ENCODE measurements around the gene CA10.

Gene CA10

GRCh38 chr17:52158450-52159042, at the start of gene CA10:
Gene CA10 (minus strand): TSS chr17:52158714.
- no peak for DNase-seq (ENCODE audit: low read depth)

- no peak for DNase-seq (ENCODE audit: low read depth)
Measured at GRCh38 chr17:52207796-52208195, 49.3 kb upstream of the CA10 start.

- DNase-seq (ENCODE audit: low read depth), result no peak
Measured at GRCh38 chr17:52202520-52203080, 44.1 kb upstream of the CA10 start.

GRCh38 chr17:52201767-52202519, 43.4 kb upstream of the CA10 start:
- DNase-seq (ENCODE audit: low read depth), result no peak

GRCh38 chr17:52191491-52191890, 33.0 kb upstream of the CA10 start:
- DNase-seq (ENCODE audit: low read depth), result no peak

GRCh38 chr17:52181782-52182181, 23.3 kb upstream of the CA10 start:
- DNase-seq (ENCODE audit: low read depth), result no peak

- DNase-seq (ENCODE audit: low read depth), result no peak
Measured at GRCh38 chr17:52178012-52178411, 19.5 kb upstream of the CA10 start.

- no peak for DNase-seq (ENCODE audit: low read depth)
Measured at GRCh38 chr17:52170963-52171572, 12.6 kb upstream of the CA10 start.

GRCh38 chr17:52160136-52160567, 1.6 kb upstream of the CA10 start:
- no peak for DNase-seq (ENCODE audit: low read depth)

GRCh38 chr17:52159246-52160135, 977 bp upstream of the CA10 start:
- DNase-seq (ENCODE audit: low read depth), result no peak

GRCh38 chr17:52157603-52158449, 688 bp downstream of the CA10 start:
- no peak for DNase-seq (ENCODE audit: low read depth)

- DNase-seq (ENCODE audit: low read depth), result no peak
Measured at GRCh38 chr17:52156576-52157570, 1.6 kb downstream of the CA10 start.

- DNase-seq (ENCODE audit: low read depth), result no peak
Measured at GRCh38 chr17:52155301-52155700, 3.2 kb downstream of the CA10 start.

- DNase-seq (ENCODE audit: low read depth), result no peak
Measured at GRCh38 chr17:52154466-52154865, 4.0 kb downstream of the CA10 start.

- no peak for DNase-seq (ENCODE audit: low read depth)
Measured at GRCh38 chr17:52150935-52151334, 7.6 kb downstream of the CA10 start.

- no peak for DNase-seq (ENCODE audit: low read depth)
Measured at GRCh38 chr17:52149626-52150025, 8.9 kb downstream of the CA10 start.

- DNase-seq (ENCODE audit: low read depth), result no peak
Measured at GRCh38 chr17:52148969-52149351, 9.6 kb downstream of the CA10 start.

GRCh38 chr17:52148288-52148968, 10.1 kb downstream of the CA10 start:
- DNase-seq (ENCODE audit: low read depth), result no peak

GRCh38 chr17:52147872-52148271, 10.6 kb downstream of the CA10 start:
- DNase-seq (ENCODE audit: low read depth), result no peak

Data from activated gamma-delta T cell treated with anti-CD3 and anti-CD28 coated beads, Interleukin-2, amount 50 U/mL, for 16 hours (primary cell).